Esophagus squamous epithelium (tissue), 4 donors: ENCODE data around the gene KIF18B.

Source experiments
- POLR2A ChIP-seq, 4 donors: fragments of 450-650 bp; IDR thresholded peaks; one replicate each; pipeline ENCODE4 v1.6.1; 2017; ENCODE audit warnings: antibody characterized with exemption in 4 of 4, mild to moderate bottlenecking in 4 of 4, moderate library complexity in 3 of 4
- TF ChIP-seq, protein P1 (sequence below), 6 experiments: fragments of 450-650 bp in 4 of 6; fragments of 200-600 bp in 2 of 6; sonication (generic) in 2 of 6; IDR thresholded peaks; one replicate each; pipeline ENCODE4 v1.5.1; 2016 to 2019; ENCODE audit warnings: antibody characterized with exemption in 6 of 6, mild to moderate bottlenecking in 4 of 6, moderate library complexity in 4 of 6

DNA sequence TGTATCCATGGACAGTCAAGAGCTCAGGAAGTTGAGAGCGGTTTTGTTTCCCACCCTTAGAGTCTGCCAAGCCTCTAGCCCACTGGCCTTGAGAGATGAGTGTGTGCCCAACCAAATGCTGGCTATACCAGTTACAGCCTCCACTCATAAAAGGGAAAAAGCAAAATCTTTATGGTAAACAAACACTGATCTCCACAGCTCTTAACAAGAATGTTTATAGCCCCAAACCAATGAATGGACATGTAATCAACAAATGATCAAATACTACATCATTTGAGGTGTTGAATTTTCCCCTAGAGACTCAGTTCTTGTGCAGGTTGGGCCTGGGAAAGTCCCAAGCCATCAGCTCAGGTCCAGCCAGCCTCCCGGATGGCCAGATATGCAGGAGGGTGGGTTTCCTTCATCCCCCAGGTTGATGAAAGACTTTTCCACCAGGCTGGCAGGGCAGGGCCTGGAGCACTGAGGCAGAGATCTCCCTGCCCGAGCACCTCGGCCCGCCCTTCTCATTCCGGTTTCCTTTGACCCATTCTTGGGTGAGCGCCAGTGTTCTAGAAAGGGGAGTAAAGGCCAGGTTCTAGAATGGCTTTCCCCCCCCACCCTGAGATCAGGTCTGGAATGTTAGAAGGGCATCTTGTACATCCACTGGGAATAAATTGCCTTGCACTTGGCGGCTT, 44.4 kb downstream of the KIF18B start:
- TF ChIP-seq, protein P1, sequence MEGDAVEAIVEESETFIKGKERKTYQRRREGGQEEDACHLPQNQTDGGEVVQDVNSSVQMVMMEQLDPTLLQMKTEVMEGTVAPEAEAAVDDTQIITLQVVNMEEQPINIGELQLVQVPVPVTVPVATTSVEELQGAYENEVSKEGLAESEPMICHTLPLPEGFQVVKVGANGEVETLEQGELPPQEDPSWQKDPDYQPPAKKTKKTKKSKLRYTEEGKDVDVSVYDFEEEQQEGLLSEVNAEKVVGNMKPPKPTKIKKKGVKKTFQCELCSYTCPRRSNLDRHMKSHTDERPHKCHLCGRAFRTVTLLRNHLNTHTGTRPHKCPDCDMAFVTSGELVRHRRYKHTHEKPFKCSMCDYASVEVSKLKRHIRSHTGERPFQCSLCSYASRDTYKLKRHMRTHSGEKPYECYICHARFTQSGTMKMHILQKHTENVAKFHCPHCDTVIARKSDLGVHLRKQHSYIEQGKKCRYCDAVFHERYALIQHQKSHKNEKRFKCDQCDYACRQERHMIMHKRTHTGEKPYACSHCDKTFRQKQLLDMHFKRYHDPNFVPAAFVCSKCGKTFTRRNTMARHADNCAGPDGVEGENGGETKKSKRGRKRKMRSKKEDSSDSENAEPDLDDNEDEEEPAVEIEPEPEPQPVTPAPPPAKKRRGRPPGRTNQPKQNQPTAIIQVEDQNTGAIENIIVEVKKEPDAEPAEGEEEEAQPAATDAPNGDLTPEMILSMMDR (IDR thresholded peaks at IDR 0.05), result no peak
- TF ChIP-seq POLR2A (IDR thresholded peaks at IDR 0.05), result no peak
